SU-DHL-6 (cell line): Measurements from ENCODE around the gene SLC30A10.

Source experiments
- EZH2phosphoT487 ChIP-seq: fragments of 200-600 bp; sonication (generic), shearing (Covaris generic); conservative IDR thresholded peaks from 2 replicates; pipeline ENCODE4 v1.6.1; 2018; ENCODE audit warnings: mild to moderate bottlenecking, antibody characterized with exemption, low read length, moderate library complexity, mixed read lengths
- TF ChIP-seq, protein P1 (sequence below): fragments of 200-600 bp; sonication (generic); IDR thresholded peaks from one replicate; pipeline ENCODE4 v1.5.1; 2017; ENCODE audit warnings: antibody characterized with exemption, mild to moderate bottlenecking, low read length, moderate library complexity; ENCODE audit not compliant: insufficient read depth, poor library complexity, severe bottlenecking

GRCh38 chr1:219876798-219877209 is 51.6 kb downstream of the SLC30A10 start:
- TF ChIP-seq, protein P1, sequence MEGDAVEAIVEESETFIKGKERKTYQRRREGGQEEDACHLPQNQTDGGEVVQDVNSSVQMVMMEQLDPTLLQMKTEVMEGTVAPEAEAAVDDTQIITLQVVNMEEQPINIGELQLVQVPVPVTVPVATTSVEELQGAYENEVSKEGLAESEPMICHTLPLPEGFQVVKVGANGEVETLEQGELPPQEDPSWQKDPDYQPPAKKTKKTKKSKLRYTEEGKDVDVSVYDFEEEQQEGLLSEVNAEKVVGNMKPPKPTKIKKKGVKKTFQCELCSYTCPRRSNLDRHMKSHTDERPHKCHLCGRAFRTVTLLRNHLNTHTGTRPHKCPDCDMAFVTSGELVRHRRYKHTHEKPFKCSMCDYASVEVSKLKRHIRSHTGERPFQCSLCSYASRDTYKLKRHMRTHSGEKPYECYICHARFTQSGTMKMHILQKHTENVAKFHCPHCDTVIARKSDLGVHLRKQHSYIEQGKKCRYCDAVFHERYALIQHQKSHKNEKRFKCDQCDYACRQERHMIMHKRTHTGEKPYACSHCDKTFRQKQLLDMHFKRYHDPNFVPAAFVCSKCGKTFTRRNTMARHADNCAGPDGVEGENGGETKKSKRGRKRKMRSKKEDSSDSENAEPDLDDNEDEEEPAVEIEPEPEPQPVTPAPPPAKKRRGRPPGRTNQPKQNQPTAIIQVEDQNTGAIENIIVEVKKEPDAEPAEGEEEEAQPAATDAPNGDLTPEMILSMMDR: no peak
- TF ChIP-seq EZH2phosphoT487: no peak
